GM19438 (cell line): Measurements from ENCODE around the gene OPCML.

Source experiments
- ATAC-seq: cut with Tn5 transposase; IDR thresholded peaks from one replicate; pipeline ENCODE4 v1.9.1; 2021; ENCODE audit warnings: low read depth; ENCODE audit not compliant: unreplicated experiment

Gene OPCML

DNA sequence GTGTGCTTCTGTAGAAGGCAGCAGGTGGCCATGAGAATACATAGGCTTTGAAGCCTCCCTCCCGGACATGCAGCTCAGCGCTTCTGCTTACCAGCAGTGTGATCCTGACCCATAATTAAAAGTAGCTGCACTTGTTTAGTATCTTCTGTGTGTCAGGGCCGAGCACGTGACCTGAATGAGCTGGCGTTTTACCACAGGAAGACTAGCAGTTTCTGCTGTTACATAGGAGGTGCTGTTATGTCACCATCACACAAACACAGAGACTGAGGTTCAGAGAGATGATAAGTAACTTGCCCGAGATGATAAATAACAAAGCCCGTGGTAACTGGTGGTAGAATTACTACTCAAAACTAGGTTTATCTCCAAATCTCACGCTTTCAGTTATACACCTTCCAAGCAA is 329.5 kb downstream of the OPCML start:
- no peak for ATAC-seq

DNA sequence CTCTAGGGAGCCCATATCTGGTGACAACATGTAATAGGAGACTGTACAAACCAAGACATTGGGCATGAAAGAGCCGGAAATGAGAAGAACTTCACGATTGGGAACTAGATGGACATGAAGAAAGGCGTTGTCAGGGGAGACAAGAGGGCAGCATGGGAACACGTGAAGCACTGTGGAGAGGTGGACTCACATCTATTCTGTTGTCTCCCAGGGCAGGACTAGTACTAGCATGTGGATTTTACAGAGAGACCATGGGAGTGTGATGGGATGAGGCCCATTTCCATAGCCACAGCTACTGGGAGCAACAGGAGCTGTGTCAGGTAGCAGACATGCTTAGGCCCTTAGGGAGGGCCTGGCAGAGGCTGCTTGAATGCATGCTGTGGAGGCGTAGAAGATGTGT is 333.9 kb downstream of the OPCML start:
- ATAC-seq = no peak

DNA sequence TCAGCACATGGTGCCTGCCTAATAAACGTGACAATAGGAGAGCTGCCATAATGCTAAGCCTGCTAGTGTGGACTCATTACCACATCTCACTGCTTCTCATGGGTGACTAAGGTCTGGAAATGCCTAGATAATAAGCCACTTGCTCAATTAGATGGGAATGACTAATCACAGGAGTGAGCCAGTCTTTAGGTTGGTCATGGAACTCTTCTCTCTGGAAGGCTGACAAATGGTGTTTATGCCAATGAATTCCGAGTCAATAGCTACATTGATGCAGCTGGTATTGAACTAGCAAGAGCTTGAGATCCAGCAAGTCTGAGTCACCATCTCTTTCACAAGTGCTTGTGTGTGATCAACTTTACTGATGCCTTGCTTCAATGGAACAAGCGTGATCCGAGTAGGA is 334.9 kb downstream of the OPCML start:
- ATAC-seq = no peak

DNA sequence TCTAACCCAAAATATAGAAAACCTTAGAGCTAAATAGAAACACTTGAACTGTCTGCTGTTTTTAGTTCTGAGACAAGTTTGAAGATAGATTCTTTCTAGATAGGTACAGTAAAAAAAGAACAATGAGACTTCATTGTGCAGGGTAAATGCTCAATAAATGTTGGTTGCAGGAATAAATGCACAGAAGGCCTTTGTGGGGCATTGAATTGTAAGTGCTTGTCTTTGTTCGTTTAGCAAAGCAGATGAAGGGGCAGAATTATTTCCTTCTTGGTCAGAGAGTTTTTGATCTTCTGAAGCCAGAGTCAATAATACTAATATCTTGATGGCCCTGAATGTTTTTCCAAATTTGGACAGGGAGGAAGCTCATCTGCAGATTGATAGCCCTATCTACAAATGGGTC is 340.4 kb downstream of the OPCML start:
- no peak for ATAC-seq

DNA sequence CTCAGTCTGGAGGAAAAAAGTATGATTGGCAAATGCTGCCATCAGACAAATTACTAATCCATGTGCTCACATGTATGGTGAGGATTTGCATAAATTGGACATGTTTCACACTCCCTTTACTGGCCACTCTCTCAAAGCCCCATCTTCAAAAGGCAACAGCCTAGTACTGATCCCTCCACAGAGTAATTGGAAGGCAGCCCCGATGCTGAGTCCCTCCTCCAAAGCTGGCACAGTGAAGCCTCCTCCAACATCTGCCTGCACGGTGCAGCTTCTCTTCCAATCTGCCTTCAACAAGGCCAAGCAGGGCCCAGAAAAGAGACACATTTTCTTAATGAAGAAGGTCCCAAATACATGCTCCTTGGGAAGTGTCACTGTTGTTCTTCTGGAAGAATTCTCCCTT is 350.6 kb downstream of the OPCML start:
- ATAC-seq = no peak

DNA sequence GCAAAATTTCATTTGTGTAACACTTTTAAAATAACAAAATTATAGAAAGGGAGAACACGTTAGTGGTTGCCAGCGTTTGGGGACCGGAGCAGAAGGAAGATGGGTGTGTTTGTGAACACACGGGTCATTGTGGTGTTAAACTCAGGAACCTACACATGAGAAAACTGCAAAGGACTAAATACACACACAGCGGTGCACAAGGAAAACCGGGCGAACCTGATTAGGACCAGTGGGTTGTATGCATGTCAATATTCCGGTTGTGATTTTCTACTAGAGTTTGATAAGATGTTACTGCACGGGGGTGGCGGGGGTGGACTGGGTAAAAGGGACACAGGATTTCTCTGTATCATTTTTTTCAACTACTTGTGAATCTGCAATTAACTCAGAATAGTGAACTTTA is 351.2 kb downstream of the OPCML start:
- no peak for ATAC-seq

DNA sequence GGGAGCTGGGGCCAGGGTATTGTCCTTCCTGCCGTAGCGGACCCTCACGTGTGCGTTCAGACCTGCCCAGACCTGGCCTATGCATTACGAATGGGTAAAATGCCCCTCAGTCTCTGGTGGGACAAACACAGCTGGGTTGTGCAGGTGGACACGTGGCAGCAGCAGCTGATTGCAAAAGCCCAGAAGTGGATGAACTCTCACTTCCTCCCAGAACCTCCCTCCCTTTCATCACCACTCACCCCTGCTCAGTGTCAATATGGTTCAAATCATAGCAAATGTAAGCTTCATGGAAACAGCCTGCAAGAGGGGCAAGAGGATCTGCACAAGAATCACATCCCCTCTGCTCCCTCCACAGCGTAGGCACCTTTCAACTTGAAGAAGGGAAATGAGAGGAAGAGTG is 352.1 kb downstream of the OPCML start:
- no peak for ATAC-seq

DNA sequence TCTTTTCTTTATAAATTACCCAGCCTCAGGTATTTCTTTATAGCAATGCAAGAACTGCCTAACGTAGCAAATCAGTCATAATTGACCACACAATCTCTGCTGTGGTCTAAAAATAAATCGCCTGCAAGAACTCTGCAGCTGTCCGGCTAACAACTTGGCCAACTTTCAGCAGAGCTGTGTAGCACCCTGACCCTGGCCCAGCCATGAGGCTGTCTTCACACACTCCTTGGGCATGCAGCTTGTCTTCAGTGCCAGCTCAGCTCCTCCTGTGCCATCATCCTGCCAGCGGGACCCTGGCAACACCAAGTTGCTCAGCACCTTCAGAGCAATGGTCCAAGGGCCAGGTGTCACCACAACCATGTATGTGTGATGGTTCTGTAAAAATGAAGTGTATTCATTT is 355.6 kb downstream of the OPCML start:
- no peak for ATAC-seq

DNA sequence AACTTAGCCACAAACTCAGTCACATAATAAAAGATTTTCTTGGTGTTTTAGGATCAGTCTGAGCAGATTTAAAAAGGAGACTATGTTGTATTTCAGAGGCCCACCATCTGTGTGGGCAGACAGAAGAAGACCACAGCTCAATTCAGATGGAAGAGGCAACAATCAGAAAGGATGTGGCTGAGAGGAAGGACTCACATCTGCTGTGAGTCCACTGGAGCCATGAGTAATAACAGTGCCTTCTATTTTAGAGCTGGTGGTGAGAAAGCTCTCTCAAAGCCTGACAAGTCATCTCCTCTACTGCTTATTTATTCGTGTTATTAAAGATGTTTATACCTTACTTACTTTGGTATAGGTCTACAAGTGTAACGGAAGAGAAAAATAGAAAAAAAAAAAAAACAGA is 357.2 kb downstream of the OPCML start:
- ATAC-seq = no peak

DNA sequence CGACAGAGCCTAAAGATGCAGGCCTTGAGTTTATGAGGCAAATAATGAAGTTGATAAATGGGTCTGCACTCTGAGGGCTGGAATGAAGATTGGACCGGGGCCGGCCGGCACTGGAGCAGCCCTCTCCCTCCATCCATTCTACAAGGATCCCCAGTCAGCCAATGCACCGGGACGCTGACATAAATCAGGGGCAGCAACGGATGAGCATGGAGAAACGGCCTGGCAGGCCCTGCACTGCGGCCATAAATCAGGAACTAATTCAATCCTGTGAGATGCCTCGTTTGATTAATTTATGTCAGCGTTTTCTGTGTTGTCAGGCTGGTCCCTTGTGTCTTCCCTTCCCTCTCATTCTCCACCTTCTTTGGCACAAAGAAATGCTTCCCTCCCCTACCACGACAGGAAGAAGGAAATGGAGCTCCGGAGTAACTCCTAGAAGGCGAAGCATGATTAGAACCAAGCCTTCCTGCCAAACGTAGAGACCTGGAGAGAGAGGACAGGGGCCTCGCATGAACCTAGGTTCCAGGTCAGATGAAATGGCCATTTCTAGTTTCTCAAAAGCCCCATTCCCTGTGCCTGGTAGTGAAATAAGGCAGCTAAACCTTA is 358.4 kb downstream of the OPCML start:
- ATAC-seq = no peak

DNA sequence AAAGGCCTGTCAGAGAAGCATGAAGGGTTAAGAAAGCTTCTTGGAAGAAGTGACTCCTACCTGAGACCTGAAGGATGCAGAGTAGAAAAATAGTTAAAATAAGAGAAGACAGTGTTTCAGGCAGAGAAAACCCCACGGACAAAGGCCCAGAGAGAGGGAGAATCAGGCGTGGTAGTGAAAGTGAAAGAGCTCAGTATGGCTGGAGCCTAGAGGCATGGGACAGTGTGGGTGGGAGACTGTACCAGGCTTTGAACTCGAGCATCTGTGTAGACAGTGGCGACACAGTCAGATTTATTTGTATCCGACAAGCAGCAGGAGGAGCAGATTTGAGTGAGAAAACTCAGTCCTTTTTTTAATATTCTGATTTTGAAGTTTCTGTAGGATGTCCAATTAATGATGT is 360.0 kb downstream of the OPCML start:
- no peak for ATAC-seq

DNA sequence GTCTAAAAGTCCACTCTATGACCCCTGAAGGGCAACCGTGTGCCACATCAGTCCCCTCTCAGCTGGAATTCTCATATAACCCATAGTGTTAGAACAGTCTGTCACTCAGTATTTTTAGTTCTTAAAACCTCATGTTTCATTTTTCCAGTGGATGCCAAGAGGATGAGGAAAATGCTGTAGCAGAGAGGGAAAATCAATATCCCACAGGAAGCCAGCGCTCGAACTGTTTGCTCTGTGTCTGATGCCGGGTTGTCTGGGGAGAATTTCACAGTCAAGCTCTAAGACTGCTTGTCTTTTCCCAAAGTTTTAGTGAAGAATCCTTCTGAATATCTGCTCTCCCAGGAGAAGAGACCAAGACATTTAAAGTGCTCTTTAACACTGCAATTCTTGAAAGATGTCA is 360.9 kb downstream of the OPCML start:
- no peak for ATAC-seq

DNA sequence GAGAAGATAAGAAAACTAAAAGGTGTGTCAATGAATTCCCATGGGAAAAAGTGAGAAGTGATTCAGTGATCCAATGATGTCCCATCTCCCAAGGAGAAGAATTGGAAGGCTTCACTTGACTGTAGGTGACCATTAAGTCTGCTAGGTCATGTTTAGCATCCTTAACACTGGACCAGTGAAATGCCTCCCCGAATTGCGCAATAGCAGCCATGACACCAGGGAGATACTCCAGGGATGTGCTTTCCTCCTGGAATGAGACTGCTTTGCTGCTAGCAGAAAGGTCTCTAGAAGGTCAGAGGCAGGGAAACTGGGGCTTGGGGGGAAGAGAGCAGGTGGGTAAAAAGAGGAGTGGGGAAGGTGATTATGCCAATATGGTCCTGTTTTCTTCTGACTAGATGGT is 364.3 kb downstream of the OPCML start:
- no peak for ATAC-seq

DNA sequence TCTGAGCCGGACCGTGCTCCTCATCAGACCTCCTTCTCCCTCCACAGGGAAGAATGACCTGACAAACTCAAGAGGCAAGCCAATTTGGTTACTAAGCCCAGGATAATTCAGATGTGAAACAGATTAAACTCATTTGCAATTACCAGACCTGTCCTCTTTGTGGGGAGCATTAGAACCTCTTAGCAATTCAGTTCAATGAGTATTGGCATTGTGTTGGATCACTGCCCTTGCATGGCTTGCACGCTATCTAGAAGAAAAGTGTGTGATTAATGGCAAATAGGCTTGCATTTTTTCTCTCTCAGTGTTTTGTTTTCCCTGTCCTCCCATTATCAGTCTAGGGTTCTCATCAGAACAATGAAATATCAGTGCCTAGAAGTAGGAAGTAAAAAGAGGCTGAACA is 365.6 kb downstream of the OPCML start:
- ATAC-seq = no peak

DNA sequence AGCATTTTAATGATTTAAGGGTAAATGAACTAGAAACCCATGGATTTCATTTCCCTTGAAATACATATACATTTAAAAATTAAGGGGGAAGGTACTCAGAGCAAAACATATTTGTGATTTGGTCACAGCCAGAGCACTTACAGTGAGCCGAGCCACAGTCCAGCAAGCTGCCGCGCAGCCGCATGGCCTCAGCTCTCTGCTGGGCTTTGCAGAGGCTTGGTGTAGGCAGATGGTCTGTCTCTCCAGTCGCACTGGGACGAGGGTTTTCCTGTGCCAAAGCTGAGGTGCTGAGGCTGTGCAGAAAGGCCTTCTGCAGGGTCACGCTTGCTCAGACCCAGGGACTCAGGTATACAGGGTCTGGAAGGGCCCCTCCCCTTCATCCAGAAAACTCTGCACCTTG is 367.3 kb downstream of the OPCML start:
- no peak for ATAC-seq

DNA sequence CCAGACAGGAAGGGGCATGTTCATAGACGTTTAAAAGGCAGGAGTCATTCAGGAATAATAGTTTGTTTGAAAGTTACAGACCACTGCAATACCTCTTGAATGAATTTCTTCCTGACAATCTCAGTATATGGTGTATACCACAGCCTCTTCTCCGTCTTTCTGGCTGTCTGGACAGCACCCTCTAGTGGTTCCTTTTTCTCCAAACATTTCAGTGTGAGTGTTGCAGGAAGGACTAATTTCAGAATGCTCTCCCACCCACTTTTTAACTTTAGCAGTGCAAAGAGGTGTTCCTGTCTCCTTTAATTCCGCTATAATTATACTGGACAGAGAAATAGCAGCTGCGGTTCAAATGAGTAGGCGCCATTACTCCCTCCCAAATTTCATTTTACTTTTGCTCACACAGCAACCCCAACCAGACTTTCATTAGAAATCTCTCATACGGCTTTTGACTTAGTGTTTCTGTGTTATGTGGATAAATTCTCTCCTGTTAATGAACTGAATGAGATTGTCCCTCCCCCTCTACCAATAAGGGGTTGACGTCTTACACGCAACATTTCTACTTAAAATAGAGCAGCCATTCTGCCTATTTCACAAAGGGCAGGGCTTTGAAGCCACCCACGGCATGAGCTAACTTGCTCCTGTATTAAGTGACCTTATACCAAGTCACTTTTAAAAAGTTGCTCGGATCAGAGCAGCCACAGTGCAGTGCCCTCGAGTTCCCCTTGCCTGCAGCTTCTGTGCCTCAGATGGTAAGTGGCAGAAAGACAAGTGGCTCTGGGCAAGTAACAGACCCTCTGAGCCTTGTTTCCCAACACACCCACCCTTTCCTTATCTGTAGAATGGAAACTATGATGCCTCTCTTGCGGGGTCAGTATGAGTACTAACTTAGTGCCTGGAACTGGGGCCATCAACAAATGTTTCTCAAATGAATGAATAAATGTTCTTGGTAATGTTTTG is 368.6 kb downstream of the OPCML start:
- peak; percentile 72 for ATAC-seq

DNA sequence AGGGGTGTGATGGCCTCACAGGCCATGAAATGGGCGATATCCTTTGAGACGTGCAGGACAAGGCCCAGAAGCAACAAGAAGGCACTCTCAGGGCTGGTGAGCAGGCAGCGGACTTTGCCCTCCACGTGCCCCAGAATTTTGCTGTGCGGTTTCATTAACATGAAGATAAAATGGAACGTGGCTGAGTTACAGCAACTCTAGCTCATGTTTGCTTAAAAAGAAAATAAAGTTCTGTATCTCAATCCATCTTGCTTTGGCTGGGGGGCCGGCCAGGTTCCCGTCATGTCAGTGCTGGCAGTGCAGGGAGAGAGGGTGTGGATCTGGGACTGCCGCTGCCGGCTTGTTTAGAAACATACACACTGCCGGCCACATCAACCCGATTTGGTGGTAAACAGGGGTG is 370.1 kb downstream of the OPCML start:
- no peak for ATAC-seq

DNA sequence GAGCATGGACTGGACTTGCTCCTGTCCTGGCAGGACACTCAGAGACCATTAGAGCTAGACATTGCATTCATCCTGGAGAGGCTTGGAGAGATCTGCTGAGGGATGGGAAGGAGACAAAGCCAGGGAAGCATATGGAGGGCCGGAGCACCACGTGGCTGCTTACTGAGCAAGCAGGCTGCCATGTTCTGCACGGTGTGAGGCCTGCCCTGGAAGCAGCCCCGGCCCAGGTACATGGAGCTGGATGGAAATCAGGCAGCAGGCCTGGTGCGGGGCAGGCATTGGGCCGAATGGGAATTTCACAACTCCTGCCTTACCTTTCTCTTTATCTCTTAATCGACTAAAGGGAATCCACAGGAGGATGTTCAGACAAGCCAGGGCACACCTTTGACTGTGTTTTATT is 371.5 kb downstream of the OPCML start:
- ATAC-seq = no peak

DNA sequence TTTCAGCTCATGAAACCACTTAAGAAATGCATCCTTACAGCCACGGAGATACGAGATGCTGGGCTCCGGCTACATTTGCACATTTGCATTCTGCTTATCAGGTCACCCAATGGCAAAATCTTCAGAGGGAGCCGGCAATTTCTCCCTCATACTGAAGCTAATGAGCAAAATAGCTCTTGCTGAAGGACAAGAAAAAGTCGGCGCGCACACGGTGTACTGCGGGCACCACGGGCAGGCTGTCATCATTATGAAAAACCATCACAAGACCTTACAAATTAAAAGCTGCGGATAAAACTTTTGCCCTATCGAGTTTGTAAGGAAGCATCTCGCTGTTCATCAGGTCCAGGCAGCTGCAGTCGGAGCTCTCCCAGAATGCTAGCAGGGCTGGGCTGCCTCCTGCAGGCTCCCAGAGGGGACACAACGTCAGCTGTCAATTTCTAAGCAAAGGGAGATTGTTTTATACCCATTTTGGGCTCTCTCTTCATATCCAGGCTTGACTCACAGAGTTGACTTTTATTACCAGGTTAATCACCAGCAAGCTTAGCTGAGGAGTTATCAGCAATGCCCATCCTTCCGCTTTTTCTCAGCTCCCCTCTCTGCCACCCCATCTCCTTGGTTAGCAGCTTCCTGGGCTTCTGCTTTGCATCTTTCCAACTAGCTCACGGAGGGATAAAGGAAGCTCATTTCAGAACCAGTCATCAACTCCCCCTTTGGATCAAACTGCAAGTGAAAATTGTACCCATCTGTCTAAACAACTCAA is 375.1 kb downstream of the OPCML start:
- no peak for ATAC-seq

DNA sequence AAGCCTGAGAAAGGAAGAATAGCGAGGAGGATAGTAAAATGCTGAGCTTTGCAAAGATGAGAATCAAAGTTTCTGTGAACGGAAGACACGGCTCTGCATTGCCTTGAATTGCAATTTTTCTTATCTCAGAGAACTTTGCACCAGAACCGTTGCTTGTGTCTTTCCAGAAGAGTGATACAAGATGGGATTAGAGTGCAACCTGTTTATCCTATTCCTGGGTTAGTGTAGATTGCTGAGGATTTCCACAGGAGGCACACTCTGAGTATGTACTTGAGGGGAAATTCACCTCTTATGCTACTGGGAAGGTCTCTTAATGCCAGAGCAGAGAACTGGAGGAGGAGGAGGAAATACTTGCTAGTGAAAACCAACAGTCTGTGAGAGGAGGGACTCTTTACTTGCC is 377.5 kb downstream of the OPCML start:
- no peak for ATAC-seq

DNA sequence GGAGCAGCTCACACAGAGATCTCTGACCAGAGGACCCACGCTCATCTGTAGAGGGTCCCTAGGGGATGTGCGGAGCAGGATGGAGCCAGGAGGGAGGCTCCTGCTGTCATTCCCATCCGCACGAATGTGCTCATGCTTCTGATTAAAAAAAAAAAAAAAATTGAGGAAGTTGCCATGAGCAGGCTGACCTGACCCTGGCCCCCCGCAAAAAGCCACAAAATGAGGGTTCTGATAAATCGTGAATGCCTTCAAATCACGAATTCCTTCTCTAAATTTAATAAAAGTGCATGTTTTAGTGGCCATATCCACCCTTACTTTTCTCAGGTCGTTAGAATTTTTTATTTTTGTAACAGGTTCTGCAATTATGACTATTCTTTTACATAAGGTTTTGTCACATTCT is 378.2 kb downstream of the OPCML start:
- no peak for ATAC-seq

DNA sequence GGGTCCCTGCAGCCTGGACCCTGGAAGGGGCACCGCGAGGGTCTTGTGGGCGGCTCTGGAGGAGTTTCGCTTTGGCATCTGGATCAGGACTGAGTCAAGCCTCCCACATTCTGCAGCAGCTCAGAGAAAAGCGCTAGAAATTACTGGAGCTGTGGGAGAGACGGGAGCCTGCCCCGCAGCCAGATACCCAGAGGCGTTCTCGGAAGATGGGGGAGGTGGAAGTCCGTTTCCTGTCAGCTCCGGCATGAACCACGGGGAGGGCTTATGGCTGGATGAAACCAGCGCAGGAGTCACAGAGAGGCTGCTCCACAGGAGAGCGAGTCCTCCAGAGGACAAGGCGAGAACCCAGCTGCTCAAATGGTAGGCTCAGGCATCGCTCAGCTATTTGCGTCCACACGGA is 379.3 kb downstream of the OPCML start:
- no peak for ATAC-seq
